DOHH2 (cell line): ENCODE results near the gene WNT9B.

Source experiments
- CTCF ChIP-seq: fragments of 200-600 bp; sonication (generic); IDR thresholded peaks from one replicate; pipeline ENCODE4 v1.5.1; 2014; ENCODE audit warnings: antibody characterized with exemption, mild to moderate bottlenecking, low read depth, low read length; ENCODE audit not compliant: poor library complexity, severe bottlenecking
- EZH2phosphoT487 ChIP-seq: fragments of 200-600 bp; sonication (generic); IDR thresholded peaks from 2 replicates; pipeline ENCODE4 v1.6.1; 2017; ENCODE audit warnings: borderline replicate concordance, mild to moderate bottlenecking, antibody characterized with exemption, low read length, moderate library complexity, mixed read lengths

GRCh38 chr17:46821482-46822387 lies 29.6 kb upstream of the WNT9B start:
- no peak for TF ChIP-seq CTCF
- TF ChIP-seq EZH2phosphoT487, result no peak
